ENCODE measurements around the gene DDX21.
A peak's percentile ranks its signal among the peaks of the same experiment; 100 is the strongest.
"Not testable (repeated sequence)": the region's sequence is repeated elsewhere in the genome, so short reads cannot be mapped to it uniquely, and the experiment has no call there.

DDX21 gene

DNA sequence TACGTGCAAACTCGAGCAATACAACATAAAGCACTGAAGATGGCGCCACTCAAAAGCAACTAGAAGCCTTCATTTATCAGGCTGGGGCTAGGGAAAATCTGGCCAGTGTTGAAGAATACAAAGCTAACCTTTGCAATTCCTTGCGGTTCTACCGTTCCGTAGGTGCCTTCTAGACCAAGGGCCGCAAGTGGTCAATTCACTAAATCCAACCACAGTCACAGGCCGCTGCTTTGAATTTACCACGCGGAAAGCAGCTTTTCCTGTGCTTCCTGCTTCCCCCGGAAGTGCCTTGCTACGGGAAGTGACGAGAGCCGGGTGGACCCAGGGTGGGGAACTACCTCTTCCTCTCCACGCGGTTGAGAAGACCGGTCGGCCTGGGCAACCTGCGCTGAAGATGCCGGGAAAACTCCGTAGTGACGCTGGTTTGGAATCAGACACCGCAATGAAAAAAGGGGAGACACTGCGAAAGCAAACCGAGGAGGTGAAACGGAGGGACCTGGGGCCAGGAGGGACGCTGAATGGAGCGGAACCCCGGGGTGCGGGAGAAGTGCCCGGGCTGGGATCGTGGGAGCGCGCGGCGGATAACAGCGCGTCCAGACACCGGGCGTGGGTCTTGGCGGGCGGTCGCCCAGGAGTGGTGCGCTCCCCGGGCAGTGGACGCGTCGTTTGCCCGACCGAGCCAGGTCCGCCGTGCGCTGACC is at the start of gene DDX21:
Gene DDX21 (plus strand): TSS at position 339 of the 701 bp plus-strand sequence. CDS start 56 bp downstream, at position 395.
- DNase-seq (ENCODE audit: low read depth) = peak; percentile 63

DNA sequence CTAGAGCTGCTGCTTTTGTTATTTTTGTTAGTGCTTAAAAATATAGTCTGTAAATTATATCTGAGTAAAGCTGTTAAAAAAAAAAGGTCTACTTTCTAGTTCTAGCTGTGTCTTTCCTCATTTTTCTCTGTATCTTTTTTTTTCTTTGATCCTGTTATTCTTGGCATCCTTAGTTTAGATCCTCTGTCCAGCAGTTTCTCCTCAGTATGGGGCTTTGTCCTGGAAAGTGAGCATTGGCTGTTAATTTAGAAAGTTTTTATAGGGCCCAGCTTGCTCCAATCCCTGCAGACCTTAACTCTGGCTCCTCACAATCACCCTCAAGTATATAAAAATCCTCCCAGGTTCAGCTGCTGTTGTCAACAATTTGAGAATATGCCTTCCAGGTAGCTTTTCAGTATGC is 31.4 kb upstream of the DDX21 start:
- no peak for DNase-seq (ENCODE audit: low read depth)

DNA sequence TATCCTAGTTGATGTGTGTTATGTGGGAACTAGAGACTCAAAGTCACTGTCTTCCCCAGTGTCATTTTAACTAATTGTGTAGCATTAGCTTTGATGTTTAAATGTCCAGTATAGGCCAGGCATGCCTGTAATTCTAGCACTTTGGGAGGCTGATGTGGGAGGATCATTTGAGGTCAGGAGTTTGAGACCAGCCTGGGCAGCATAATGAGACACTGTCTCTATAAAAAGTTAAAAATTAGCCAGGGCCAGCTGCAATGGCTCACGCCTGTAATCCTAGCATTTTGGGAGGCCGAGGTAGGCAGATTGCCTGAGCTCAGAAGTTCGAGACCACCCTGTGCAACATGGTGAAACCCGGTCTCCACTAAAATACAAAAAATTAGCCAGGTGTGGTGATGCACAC is 30.5 kb upstream of the DDX21 start:
- no peak for DNase-seq (ENCODE audit: low read depth)

DNA sequence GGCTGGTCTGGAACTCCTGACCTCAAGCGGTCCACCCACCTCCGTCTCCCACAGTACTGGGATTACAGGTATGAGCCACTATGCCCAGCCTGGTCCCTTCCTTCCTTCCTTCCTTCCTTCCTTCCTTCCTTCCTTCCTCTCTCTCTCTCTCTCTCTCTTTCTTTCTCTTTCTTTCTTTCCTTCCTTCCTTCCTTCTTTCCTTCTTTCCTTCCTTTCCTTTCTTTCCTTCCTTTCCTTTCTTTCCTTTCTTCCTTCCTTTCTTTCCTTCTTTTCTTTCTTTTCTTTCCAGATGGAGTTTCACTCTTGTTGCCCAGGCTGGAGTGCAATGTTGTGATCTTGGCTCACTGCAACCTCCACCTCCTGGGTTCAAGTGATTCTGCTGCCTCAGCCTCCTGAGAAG is 26.8 kb upstream of the DDX21 start:
- DNase-seq (ENCODE audit: low read depth) = not testable (repeated sequence)

DNA sequence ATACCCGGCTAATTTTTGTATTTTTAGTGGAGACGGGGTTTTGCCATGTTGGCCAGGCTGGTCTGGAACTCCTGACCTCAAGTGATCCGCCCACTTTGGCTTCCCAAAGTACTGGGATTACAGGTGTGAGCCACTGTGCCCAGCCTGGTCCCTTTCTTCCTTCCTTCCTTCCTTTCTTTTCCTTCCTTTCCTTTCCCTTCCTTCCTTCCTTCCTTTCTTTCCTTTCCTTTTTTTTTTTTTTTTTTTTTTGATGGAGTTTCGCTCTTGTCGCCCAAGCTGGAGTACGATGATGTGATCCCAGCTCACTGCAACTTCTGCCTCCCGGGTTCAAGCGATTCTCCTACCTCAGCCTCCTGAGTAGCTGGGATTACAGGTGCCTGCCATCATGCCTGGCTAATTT is 26.1 kb upstream of the DDX21 start:
- not testable (repeated sequence) for DNase-seq (ENCODE audit: low read depth)

DNA sequence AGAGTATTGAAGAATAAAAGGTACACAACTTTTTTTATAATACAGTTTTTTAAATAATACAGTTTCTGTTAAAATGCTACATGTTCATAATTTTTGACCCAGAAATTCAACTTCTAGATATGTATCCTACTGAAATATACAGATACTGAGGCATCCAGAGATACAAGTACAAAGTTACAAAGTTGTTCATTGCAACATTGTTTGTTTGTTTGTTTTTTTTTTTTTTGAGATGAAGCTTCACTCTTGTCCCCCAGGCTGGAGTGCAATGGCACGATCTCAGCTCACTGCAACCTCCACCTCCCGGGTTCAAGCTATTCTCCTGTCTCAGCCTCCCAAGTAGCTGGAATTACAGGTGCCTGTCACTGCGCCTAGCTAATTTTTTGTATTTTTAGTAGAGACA is 23.1 kb upstream of the DDX21 start:
- not testable (repeated sequence) for DNase-seq (ENCODE audit: low read depth)

DNA sequence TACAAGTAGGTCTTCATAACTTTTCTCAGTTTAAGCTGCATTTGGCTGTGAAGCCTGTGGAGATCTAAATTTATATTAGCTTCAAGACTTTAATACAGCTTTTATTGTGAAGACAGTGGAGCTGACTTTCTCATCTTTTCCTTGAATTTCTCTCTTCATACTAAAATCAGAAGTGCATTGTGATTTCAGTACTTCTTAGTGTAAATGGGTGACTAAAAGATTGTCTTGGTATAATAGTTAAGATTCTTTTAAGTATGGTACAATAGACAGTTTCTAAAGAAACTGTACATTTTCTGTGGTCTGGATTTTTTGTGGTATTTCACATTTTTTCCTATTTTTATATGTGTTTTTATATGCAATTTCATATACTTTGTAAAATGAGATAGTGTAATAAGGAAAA is 21.0 kb upstream of the DDX21 start:
- DNase-seq (ENCODE audit: low read depth) = no peak

DNA sequence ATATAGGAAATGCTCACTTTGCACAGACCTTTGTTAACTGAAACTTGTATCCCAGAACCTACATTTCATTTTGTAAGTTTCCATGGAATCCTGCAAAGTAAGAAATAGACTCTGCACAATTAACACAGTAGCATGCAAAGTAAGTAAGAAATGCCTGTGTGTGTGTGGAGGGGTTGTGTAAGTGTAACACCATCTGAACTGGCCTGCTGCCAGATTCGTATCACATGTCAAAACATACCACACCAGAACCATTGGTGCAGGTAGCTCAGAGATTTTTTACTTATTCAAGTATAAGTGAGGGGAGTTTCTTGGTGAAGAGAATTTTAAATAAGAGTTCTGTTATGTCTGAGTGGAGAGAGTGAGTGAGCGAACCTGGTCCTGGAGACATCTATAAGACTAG is 17.9 kb upstream of the DDX21 start:
- DNase-seq (ENCODE audit: low read depth) = no peak

DNA sequence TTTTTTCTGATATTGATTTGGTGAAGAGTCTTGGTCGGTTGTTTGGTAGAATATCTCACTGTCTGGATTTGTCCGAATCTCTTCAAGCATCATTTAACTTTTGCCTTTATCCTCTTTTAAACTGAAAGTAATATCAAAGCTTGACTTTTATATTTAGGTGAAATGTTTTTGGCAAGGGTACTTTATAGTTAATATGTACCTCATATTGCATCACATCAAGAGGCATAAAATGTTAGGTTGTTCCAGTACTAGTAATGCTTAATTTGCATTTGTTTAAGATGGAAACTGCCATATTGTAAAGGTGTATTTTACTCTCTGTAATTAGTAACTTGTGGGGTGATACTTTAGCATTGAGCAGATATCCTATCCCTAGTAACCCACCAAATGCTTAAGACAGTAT is 17.1 kb upstream of the DDX21 start:
- no peak for DNase-seq (ENCODE audit: low read depth)

DNA sequence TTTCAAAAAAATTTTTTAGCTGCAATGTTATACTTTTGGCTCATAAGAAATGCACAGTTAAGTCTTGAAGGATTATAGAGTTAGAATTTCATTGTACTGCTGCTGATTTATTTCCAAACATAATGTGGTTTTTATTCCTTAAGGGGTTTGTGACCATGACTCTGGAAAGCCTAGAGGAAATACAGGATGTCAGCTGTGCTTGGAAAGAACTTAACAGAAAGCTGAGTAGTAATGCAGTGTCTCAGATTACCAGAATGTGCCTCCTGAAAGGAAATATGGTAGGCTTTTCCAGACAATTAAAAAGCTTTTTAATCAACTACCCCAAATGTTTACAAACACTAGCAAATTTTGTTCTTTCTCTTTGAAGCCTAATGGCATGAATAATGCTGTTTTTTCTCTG is 15.1 kb upstream of the DDX21 start:
- DNase-seq (ENCODE audit: low read depth) = not testable (repeated sequence)

DNA sequence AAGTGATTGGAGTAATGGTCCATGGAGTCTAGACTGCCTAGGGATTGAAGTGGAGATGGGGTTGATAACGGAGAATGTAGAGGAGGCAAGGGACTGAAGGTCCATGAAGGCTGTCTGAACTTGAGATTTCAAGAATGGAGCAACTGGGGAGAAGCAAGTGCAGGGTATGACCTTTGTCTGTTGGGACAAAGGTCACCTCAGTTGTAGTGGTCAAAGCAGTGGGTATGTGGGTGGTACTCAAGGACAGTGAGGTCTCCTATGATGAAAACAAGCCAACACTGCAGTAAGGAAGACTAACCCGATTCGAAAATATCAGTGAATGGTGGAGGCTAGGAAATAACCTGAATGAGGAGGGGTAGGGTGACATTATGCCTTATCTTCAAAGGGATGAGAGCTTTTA is 5.4 kb upstream of the DDX21 start:
- DNase-seq (ENCODE audit: low read depth) = no peak

DNA sequence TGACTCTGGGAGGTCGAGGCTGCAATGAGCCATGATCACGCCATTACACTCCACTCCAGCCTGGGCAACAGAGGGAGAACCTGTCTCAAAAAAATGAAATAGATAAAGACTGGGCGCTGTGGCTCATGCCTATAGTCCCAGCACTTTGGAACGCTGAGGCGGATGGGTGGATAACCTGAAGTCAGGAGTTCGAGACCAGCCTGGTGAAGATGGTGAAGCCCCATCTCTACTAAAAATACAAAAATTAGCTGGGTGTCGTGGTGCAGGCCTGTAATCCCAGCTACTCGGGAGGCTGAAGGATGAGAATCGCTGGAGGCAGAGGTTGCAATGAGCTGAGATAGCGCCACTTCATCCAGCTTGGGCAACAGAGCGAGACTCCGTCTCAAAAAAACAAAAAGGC is 1.1 kb upstream of the DDX21 start:
- no peak for DNase-seq (ENCODE audit: low read depth)

DNA sequence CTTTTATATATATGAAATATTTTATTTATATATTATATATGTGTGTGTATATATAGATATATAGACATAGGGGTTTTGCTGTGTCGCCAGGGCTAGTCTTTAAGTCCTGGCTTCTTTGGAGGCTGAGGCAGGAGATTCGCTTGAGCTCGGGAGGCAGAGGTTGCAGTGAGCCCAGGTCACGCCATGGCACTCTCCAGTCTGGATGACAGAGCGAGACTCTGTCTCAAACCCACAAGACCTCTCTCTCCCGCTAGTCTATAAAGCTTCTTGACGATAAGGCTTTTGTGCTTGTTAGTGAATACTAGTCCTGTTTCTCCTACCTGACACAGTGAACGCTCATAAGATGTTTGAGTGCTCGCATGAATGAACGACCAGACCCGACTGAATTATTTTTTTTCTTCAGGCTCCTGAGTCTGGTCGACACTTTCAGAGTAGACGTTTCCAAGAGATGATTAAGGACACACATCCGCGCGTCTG is 577 bp upstream of the DDX21 start:
- DNase-seq (ENCODE audit: low read depth) = no peak

DNA sequence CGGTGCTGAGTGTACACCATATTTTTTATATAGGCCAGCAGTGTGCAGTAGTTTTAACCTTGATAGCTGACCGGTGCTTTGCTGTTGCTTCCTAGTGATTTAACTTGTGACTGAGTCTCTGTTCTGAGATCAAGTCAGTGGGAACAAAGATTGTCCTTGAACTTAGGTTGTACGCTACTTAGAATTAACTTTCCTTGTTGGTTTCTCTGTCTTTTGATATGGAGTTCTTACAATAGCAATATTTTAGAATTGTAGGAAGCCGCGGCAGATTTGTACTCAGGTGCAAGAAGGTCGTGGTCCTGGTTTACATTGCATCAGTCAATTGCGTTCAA is 1.3 kb downstream of the DDX21 start:
- no peak for DNase-seq (ENCODE audit: low read depth)

DNA sequence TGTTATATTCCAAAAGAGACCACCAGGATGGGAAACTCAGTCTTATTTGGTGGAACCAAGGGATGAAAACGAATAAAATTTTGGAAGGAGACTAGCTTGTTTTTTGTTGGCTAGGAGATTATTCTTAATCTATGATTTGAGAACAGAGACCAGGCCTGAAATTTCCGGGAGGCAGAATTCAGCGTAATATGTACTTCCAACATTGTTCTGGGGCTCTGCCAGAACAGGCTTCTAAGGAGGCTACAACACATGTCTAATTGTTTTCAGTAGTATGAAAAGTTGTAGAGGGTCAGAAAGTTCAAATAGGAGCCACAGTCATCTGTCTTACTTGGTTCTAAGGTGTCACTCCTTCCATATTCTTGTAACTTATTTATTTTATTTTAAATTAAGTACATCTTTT is 1.7 kb downstream of the DDX21 start:
- no peak for DNase-seq (ENCODE audit: low read depth)

DNA sequence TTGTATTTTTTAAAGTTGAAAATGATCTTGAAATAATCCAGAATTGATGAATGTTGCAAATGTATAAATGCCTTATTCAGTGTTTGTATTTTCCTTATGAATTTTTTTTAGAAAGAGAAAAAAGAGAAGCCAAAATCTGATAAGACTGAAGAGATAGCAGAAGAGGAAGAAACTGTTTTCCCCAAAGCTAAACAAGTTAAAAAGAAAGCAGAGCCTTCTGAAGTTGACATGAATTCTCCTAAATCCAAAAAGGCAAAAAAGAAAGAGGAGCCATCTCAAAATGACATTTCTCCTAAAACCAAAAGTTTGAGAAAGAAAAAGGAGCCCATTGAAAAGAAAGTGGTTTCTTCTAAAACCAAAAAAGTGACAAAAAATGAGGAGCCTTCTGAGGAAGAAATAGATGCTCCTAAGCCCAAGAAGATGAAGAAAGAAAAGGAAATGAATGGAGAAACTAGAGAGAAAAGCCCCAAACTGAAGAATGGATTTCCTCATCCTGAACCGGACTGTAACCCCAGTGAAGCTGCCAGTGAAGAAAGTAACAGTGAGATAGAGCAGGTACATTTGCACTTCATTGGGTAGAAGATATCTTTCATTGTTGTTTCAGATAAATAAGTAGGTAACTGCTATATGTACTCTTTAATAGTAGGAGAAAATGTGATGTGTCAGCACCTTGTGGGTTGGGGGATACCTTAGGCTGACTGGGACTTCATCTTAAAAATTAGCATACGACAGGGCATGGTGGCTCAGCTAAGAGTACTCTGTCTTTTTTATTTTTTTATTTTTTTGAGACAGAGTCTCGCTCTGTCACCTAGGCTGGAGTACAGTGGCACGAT is 3.9 kb downstream of the DDX21 start:
- DNase-seq (ENCODE audit: low read depth) = no peak

DNA sequence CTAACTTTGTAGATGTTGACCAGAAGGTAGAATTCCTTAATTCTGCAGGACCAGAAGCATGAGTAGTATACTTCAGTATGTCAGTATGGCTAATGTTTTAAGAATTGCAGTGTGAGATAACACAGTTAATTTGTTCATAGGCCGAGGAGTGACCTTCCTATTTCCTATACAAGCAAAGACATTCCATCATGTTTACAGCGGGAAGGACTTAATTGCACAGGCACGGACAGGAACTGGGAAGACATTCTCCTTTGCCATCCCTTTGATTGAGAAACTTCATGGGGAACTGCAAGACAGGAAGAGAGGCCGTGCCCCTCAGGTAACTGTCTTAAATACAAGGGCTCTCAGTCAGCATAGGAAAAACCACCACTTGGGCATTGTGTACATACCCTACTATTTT is 7.2 kb downstream of the DDX21 start:
- DNase-seq (ENCODE audit: low read depth) = no peak

DNA sequence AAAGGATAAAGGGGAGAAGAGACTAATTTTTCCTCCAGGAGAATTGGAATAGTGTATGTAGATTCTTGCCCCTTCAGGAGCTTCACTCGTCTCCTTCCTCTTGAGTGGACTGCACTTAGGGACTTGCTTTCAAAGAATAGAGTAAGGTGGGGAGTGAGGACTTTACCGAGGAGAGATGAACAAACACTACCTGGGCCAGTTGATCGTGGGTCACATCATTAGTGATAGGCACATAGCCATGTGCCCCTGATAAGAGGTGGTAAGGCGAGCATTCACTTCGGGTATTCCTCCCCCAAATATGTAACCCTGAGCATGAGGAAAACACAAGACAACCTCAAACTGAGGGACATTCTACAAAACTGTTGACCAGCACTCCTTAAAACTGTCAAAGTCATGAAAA is 18.0 kb downstream of the DDX21 start:
- DNase-seq (ENCODE audit: low read depth) = no peak

DNA sequence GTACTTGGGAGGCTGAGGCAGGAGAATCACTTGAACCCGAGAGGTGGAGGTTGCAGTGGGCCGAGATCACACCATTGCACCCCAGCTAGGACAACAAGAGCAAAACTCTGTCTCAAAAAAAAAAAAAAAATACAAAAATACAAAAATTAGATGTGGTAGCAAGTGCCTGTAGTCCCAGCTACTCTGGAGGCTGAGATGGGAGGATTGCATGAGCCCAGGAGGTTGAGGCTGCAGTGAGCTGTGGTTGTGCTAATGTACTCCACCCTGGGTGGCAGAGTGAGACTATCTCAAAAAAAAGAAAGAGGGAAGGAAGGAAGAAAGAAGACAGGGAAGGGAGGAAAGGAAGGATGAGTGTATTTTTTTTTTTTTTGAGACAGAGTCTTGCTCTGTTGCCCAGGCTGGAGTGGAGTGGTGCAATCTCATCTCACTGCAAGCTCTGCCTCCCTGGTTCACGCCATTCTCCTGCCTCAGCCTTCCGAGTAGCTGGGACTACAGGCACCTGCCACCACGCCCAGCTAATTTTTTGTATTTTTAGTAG is 20.0 kb downstream of the DDX21 start:
- DNase-seq (ENCODE audit: low read depth) = not testable (repeated sequence)

DNA sequence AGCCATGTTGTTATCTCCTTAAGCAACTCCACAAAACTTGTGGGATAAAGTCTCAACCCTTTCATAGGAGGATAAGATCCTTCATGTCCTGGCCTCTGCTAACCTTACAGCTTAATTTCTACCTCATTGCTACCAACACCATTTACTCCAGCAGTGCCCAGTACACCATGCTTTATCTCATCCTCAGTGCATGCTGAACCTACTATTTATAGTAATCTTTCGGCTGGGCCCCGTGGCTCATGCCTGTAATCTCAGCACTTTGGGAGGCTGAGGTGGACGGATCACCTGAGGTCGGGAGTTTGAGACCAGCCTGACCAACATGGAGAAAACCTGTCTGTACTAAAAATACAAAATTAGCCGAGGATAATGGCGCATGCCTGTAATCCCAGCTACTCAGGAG is 23.8 kb downstream of the DDX21 start:
- DNase-seq (ENCODE audit: low read depth) = not testable (repeated sequence)

DNA sequence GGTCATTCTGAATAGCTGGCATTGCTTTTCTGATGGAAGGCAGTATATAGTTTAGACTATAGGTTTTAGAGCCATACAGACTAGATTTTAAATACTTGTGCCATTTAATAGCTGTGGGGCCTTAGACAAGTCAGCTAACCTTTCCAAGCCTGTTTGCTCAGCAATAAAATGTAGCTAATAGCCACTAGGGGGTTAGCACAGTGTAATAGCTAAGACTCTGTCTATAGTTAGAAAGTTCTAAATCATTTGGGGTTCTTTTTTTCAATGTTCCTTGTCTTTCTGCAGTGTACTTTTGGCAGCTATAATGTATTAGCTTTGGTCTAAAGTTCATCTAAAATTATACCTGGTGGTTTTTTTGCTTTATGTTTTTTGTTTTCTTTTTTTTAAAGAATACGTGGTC is 25.1 kb downstream of the DDX21 start:
- no peak for DNase-seq (ENCODE audit: low read depth)

DNA sequence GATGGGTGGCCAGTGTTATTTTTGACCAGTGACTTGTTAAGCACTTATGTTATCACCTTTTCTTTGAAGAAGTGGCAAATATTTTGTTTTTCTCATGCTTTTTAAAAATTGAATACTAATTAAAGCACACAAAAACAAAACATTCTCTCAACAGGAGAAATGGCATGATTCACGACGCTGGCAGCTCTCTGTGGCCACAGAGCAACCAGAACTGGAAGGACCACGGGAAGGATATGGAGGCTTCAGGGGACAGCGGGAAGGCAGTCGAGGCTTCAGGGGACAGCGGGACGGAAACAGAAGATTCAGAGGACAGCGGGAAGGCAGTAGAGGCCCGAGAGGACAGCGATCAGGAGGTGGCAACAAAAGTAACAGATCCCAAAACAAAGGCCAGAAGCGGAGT is 26.4 kb downstream of the DDX21 start:
- no peak for DNase-seq (ENCODE audit: low read depth)

DNA sequence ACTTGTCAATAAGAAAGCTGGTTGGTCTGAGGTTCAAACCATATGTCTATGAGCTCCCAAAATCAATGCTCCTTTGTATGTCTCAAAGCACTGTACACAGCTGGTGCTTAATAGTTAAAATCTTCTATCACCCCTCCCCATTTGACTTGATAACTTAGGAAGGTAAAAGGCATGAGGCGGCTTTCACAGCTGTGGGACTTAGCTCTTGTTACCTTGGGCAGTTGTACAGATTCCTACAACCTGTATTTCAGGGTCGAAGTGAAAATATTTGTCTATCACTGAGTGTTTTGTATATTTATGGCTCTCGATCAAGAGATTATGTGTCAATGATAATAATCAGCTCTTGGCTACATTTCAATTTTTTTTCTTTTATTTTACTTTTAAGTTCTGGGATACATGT is 31.6 kb downstream of the DDX21 start:
- no peak for DNase-seq (ENCODE audit: low read depth)
